Testis (tissue), 3 donors: ENCODE measurements around the gene SLC50A1. TPM values are rescaled to one million over a fixed set of nuclear protein-coding genes. Genes with fewer than 3 reads are reported as not detected.

Experiments
- DNase-seq: peaks from one replicate; pipeline ENCODE4 v3.0.0-alpha.2; 2019
- H3K27ac ChIP-seq, 2 donors: fragments of 200-600 bp; sonication (generic); one replicate each; pipeline ENCODE4 v1.5.1; 2019
- H3K27me3 ChIP-seq: fragments of 200-600 bp; sonication (generic); one replicate; pipeline ENCODE4 v1.5.1; 2019
- H3K36me3 ChIP-seq: fragments of 200-600 bp; sonication (generic); one replicate; pipeline ENCODE4 v1.5.1; 2017; ENCODE audit warnings: low read depth; ENCODE audit errors: missing control alignments
- H3K4me1 ChIP-seq: fragments of 200-600 bp; sonication (generic); one replicate; pipeline ENCODE4 v1.5.1; 2019
- H3K4me3 ChIP-seq, 2 donors: fragments of 200-600 bp; sonication (generic); one replicate each; pipeline ENCODE4 v1.5.1; 2017 to 2019
- H3K9me3 ChIP-seq: fragments of 200-600 bp; sonication (generic); one replicate; pipeline ENCODE4 v1.5.1; 2017
- POLR2A ChIP-seq: fragments of 450-650 bp; IDR thresholded peaks from one replicate; pipeline ENCODE4 v1.6.1; 2017; ENCODE audit warnings: antibody characterized with exemption, mild to moderate bottlenecking, moderate library complexity
- WGBS, 2 donors: methylation state at CpG; one replicate each; pipeline ENCODE4 v1.1.5; 2018; 5-methylcytosine and 5-hydroxymethylcytosine counted together
- intact Hi-C: fragments of 100-400 bp; cut with DNase I; formaldehyde crosslinking; loops from one replicate; pipeline ENCODE4 v1.15.1; 2023; ENCODE audit warnings: low total_unique reads
- polyA plus RNA-seq: library from polyadenylated mRNA; stranded (reverse); fragments of 350-450 nt; fragmentation: Illumina TruSeq; extraction: RNeasy Lipid Tissue Mini Kit (QIAGEN cat#74804); gene quantifications from one replicate; pipeline ENCODE4 v1.2.3, GENCODE V29; 2014; ENCODE audit warnings: low read depth, low replicate concordance; ENCODE audit not compliant: insufficient read depth
- small RNA-seq, 2 donors: library from RNA; depleted of rRNA; stranded (forward); fragments of <200 nt; gene quantifications; one replicate each; pipeline ENCODE3, GENCODE V24; 2016
- total RNA-seq, 2 donors: library from RNA; depleted of rRNA; stranded (reverse); fragments of >200 nt; gene quantifications; one replicate each; pipeline ENCODE4 v1.2.3, GENCODE V29; 2016
- TF ChIP-seq, protein P1 (sequence below), 3 experiments: fragments of 450-650 bp in 2 of 3; fragments of 200-600 bp in 1 of 3; sonication (generic) in 1 of 3; IDR thresholded peaks; one replicate each; pipeline ENCODE4 v1.5.1; 2016 to 2019; ENCODE audit warnings: antibody characterized with exemption in 3 of 3, mild to moderate bottlenecking in 2 of 3, moderate library complexity in 1 of 3

The SLC50A1 gene
- total and polyA plus RNA-seq, 3 donors from 2014 or later: 25.2 to 33.7 (median 30.0) TPM

DNA sequence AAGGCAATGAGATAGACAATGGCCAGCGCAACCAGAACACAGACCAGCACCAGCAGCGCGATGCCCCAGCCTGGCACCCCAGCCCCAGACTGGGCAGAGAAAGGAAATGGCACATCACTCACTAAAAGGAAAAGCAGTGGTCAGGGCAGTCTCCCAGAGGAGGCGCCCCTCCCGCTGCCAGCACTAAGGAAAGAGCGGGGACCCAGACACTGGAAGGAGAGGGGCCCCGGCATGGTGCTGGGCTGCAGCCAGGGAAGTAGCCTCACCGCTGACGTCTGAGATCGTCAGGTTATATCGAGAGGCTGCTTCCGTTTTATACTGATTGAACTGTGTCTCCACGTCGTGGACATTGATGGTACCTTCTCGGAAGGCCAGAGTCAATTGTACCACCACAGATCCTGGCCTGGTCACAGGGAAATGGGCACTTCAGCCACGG lies 51.8 kb downstream of the SLC50A1 start:
- 71 to 79% methylated on average over 14 to 16 of the region's 16 CpGs for WGBS, 2 donors
- Histone ChIP-seq H3K9me3 (no peaks in the 10 kb centered on the region), H3K4me3 (no peak overlapping the region), H3K4me1 (no peaks in the 10 kb centered on the region), H3K27me3 (no peaks in the 10 kb centered on the region), H3K27ac (no peak overlapping the region), H3K36me3 (no peaks in the 10 kb centered on the region)
- intact Hi-C loops: no loop called here
- no peak for DNase-seq
- TF ChIP-seq, protein P1, sequence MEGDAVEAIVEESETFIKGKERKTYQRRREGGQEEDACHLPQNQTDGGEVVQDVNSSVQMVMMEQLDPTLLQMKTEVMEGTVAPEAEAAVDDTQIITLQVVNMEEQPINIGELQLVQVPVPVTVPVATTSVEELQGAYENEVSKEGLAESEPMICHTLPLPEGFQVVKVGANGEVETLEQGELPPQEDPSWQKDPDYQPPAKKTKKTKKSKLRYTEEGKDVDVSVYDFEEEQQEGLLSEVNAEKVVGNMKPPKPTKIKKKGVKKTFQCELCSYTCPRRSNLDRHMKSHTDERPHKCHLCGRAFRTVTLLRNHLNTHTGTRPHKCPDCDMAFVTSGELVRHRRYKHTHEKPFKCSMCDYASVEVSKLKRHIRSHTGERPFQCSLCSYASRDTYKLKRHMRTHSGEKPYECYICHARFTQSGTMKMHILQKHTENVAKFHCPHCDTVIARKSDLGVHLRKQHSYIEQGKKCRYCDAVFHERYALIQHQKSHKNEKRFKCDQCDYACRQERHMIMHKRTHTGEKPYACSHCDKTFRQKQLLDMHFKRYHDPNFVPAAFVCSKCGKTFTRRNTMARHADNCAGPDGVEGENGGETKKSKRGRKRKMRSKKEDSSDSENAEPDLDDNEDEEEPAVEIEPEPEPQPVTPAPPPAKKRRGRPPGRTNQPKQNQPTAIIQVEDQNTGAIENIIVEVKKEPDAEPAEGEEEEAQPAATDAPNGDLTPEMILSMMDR (IDR thresholded peaks at IDR 0.05): no peak
- TF ChIP-seq POLR2A: no peak

DNA sequence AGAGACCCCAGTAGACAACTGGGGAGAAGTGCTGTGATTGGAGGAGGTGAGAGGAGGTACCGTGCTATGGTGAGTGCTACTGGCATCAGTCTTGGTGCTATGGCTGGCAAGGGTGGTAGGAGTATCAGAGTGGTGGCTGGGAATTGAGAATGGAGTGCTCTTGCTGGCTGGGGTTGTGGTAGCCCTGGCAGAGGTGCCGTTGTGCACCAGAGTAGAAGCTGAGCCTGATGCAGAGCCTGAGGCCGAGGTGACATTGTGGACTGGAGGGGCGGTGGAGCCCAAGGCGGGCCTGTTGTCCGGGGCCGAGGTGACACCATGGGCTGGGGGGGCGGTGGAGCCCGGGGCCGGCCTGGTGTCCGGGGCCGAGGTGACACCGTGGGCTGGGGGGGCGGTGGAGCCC lies 52.6 kb downstream of the SLC50A1 start:
- intact Hi-C loops: no loop called here
- Histone ChIP-seq H3K4me3 (no peak overlapping the region), H3K36me3 (no peaks in the 10 kb centered on the region), H3K4me1 (peaks cover 8% of the 10 kb centered on the region), H3K27me3 (no peaks in the 10 kb centered on the region), H3K9me3 (no peaks in the 10 kb centered on the region), H3K27ac (no peak overlapping the region)
- DNase-seq: no peak
- 89 to 91% methylated on average over 6 of the region's 14 CpGs for WGBS, 2 donors
- TF ChIP-seq POLR2A: no peak
- TF ChIP-seq, protein P1 (IDR thresholded peaks at IDR 0.05): no peak

Small RNA genes within 50 kb of the gene (small RNA-seq; reads per million reads assigned to genes)
- gene HMGN2P18 (0 reads per million in 2 donors), gene RF00019 (0 reads per million in 2 donors)

Other genes starting within 250 kb of the SLC50A1 start
- gene PMVK, start 199.1 kb upstream of the SLC50A1 start, total RNA-seq: 10 to 100 TPM; 21.1 to 27.7 TPM
- gene PMVK, start 199.1 kb upstream of the SLC50A1 start, polyA plus RNA-seq: 44.6 TPM
- 10 to 100 TPM; 84.1 to 87.1 TPM for gene PBXIP1, start 179.8 kb upstream of the SLC50A1 start, total RNA-seq
- 111 TPM for gene PBXIP1, start 179.8 kb upstream of the SLC50A1 start, polyA plus RNA-seq
- gene PYGO2, start 174.1 kb upstream of the SLC50A1 start, total RNA-seq: 10 to 100 TPM; 31.0 to 34.9 TPM
- 33.2 TPM for gene PYGO2, start 174.1 kb upstream of the SLC50A1 start, polyA plus RNA-seq
- 10 to 100 TPM; 47.9 to 59.3 TPM for gene SHC1, start 165.1 kb upstream of the SLC50A1 start, total RNA-seq
- 49.0 TPM for gene SHC1, start 165.1 kb upstream of the SLC50A1 start, polyA plus RNA-seq
- gene CKS1B, start 161.2 kb upstream of the SLC50A1 start, total RNA-seq: 10 to 100 TPM; 45.5 to 84.3 TPM
- 100 TPM for gene CKS1B, start 161.2 kb upstream of the SLC50A1 start, polyA plus RNA-seq
- gene FLAD1, start 152.5 kb upstream of the SLC50A1 start, total RNA-seq: 10 to 100 TPM; 26.5 to 35.0 TPM
- 46.5 TPM for gene FLAD1, start 152.5 kb upstream of the SLC50A1 start, polyA plus RNA-seq
- 1 to 10 TPM in 1 of 2 donors, not detected in 1; 1.1 TPM for gene LENEP, start 142.3 kb upstream of the SLC50A1 start, total RNA-seq
- not detected for gene LENEP, start 142.3 kb upstream of the SLC50A1 start, polyA plus RNA-seq
- gene ZBTB7B, start 133.1 kb upstream of the SLC50A1 start, total RNA-seq: 10 to 100 TPM; 21.1 to 22.4 TPM
- 18.6 TPM for gene ZBTB7B, start 133.1 kb upstream of the SLC50A1 start, polyA plus RNA-seq
- gene DCST2, start 102.1 kb upstream of the SLC50A1 start, total RNA-seq: 10 to 100 TPM in 1 of 2 donors, 1 to 10 TPM in 1; 9.9 to 14.4 TPM
- 20.4 TPM for gene DCST2, start 102.1 kb upstream of the SLC50A1 start, polyA plus RNA-seq
- 1 to 10 TPM; 4.5 to 9.4 TPM for gene DCST1, start 102.0 kb upstream of the SLC50A1 start, total RNA-seq
- 15.2 TPM for gene DCST1, start 102.0 kb upstream of the SLC50A1 start, polyA plus RNA-seq
- gene ADAM15, start 84.5 kb upstream of the SLC50A1 start, total RNA-seq: 10 to 100 TPM; 30.7 to 34.5 TPM
- 42.6 TPM for gene ADAM15, start 84.5 kb upstream of the SLC50A1 start, polyA plus RNA-seq
- 1 to 10 TPM; 5.3 to 6.9 TPM for gene EFNA4, start 72.1 kb upstream of the SLC50A1 start, total RNA-seq
- 6.0 TPM for gene EFNA4, start 72.1 kb upstream of the SLC50A1 start, polyA plus RNA-seq
- gene EFNA3, start 57.0 kb upstream of the SLC50A1 start, total RNA-seq: 1 to 10 TPM; 7.5 to 7.7 TPM
- 9.9 TPM for gene EFNA3, start 57.0 kb upstream of the SLC50A1 start, polyA plus RNA-seq
- gene EFNA1, start 8.0 kb upstream of the SLC50A1 start, total RNA-seq: 10 to 100 TPM; 13.1 to 14.5 TPM
- 13.0 TPM for gene EFNA1, start 8.0 kb upstream of the SLC50A1 start, polyA plus RNA-seq
- 100 to 1,000 TPM in 1 of 2 donors, 10 to 100 TPM in 1; 69.9 to 104 TPM for gene DPM3, start 4.7 kb downstream of the SLC50A1 start, total RNA-seq
- 77.7 TPM for gene DPM3, start 4.7 kb downstream of the SLC50A1 start, polyA plus RNA-seq
- 100 to 1,000 TPM; 242 to 255 TPM for gene KRTCAP2, start 37.5 kb downstream of the SLC50A1 start, total RNA-seq
- gene KRTCAP2, start 37.5 kb downstream of the SLC50A1 start, polyA plus RNA-seq: 397 TPM
- 1 to 10 TPM; 3.7 to 3.9 TPM for gene TRIM46, start 38.0 kb downstream of the SLC50A1 start, total RNA-seq
- 4.0 TPM for gene TRIM46, start 38.0 kb downstream of the SLC50A1 start, polyA plus RNA-seq
- 10 to 100 TPM; 37.1 to 68.1 TPM for gene THBS3, start 72.0 kb downstream of the SLC50A1 start, total RNA-seq
- gene THBS3, start 72.0 kb downstream of the SLC50A1 start, polyA plus RNA-seq: 82.9 TPM
- gene MTX1, start 72.8 kb downstream of the SLC50A1 start, total RNA-seq: 100 to 1,000 TPM in 1 of 2 donors, 10 to 100 TPM in 1; 77.1 to 118 TPM
- gene MTX1, start 72.8 kb downstream of the SLC50A1 start, polyA plus RNA-seq: 161 TPM
- gene ENTREP3, start 119.6 kb downstream of the SLC50A1 start, total RNA-seq: 10 to 100 TPM; 14.3 to 15.8 TPM
- gene ENTREP3, start 119.6 kb downstream of the SLC50A1 start, polyA plus RNA-seq: 27.9 TPM
- 10 to 100 TPM; 70.9 to 80.6 TPM for gene SCAMP3, start 126.5 kb downstream of the SLC50A1 start, total RNA-seq
- gene SCAMP3, start 126.5 kb downstream of the SLC50A1 start, polyA plus RNA-seq: 63.0 TPM
- gene CLK2, start 137.7 kb downstream of the SLC50A1 start, total RNA-seq: 10 to 100 TPM; 52.8 to 54.1 TPM
- gene CLK2, start 137.7 kb downstream of the SLC50A1 start, polyA plus RNA-seq: 37.0 TPM
- 1 to 10 TPM; 3.5 to 3.8 TPM for gene HCN3, start 141.6 kb downstream of the SLC50A1 start, total RNA-seq
- 2.2 TPM for gene HCN3, start 141.6 kb downstream of the SLC50A1 start, polyA plus RNA-seq
- under 1 TPM; 0.25 to 0.87 TPM for gene PKLR, start 165.6 kb downstream of the SLC50A1 start, total RNA-seq
- 2.0 TPM for gene PKLR, start 165.6 kb downstream of the SLC50A1 start, polyA plus RNA-seq
- 10 to 100 TPM; 51.6 to 81.6 TPM for gene FDPS, start 173.0 kb downstream of the SLC50A1 start, total RNA-seq
- 127 TPM for gene FDPS, start 173.0 kb downstream of the SLC50A1 start, polyA plus RNA-seq
- 10 to 100 TPM; 13.9 to 14.9 TPM for gene RUSC1, start 185.0 kb downstream of the SLC50A1 start, total RNA-seq
- 10.8 TPM for gene RUSC1, start 185.0 kb downstream of the SLC50A1 start, polyA plus RNA-seq